HG02610 (cell line): ENCODE results near the gene KCNQ1OT1.

Experiments
- ATAC-seq: cut with Tn5 transposase; IDR thresholded peaks from one replicate; pipeline ENCODE4 v1.9.1; 2021; ENCODE audit warnings: mild to moderate bottlenecking, moderate library complexity; ENCODE audit not compliant: unreplicated experiment

KCNQ1OT1 gene

DNA sequence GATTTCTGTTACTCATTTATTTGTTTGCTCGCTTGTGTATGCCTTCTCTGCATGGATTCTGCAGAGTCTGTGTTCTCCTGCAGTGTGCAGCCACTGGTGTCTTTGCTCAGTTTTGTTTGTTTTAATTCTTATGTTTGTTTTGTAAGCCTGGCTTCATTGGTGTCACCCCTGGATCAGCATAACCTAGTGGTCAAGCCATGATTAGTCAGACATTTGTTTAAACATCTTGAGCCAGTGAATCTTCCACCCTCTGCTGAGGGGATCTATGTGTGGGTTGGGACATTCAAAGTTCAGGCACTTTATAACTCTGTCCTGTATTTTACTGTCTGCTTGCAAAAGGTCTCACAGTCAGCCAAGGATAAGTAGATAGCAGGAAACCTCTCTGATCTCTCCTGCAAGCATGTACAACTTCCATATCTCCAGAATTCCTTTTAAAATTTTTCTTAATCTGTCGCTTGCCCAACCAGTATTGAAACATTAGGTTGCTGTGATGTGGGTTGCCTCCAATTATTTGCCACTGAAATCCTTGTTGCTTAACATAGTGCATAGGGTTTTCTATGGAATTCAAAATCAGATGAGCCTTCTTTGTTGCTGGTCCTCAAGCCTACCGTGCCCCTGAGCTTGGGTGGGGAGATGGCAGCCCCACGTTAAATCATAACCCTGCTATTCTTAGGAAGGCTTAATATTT, 86.8 kb downstream of the KCNQ1OT1 start:
- no peak for ATAC-seq

DNA sequence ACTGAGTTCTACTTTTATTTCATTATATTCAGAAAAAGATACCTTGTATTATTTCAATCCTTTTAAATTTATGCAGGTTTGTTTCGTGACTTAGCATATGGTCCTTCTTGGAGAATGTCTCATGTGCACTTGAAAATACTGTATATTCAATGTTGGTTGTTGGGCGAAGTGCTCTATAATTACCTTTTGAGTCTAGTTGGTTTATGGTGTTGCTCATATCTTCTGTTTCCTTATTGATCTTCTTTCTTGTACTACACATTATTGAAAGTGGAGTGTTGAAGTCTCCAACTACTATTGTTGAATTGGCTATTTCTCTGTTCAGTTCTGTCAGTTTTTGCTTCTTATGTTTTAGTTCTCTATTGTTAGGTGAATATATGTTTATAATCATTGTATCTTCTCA, 90.4 kb downstream of the KCNQ1OT1 start:
- ATAC-seq, result no peak

DNA sequence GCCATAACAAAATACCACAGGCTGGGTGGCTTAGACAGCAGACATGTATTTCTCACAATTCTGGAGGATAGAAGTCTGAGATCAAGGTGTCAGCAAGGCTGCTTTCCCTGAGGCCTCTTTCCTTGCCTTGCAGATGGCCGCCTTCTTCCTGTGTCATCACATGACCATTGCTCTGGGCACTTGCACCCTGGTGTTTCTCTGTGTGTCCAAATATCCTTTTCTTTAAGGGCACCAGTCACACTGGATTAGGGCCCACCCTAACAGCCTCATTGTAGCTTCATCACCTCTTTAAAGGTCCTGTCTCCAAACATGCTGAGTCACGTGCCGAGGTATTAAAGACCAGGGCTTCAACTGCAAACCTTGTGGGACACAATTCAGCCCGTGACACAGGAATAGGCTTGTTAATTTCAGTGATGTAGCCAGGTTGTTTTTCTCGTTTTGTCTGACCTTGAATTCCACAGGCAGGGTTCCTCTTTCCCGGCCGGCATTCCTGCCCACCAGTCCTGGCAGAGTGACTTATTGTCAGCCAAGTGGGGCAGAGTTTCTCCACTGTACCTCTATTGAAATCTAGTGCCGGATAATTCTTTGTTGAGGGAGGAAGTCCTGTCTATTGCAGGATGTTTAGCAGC, 100.1 kb downstream of the KCNQ1OT1 start:
- no peak for ATAC-seq

DNA sequence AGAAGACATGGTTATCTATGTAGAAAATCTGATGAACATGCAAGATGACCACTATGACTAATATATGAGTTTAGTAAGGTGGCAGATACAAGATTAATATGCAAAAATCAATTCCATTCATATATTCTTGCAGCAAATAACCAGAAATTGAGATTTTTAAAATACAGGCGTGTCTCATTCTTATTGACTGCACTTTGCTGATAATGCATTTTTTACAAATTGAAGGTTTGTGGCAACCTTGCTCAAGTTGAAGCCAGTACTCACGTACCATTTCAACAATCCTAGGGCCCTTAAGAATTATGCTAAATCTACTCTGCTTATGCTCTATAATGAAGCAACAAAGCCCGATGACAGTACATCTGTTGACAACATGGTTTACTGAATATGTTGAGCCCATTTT, 104.6 kb downstream of the KCNQ1OT1 start:
- no peak for ATAC-seq

DNA sequence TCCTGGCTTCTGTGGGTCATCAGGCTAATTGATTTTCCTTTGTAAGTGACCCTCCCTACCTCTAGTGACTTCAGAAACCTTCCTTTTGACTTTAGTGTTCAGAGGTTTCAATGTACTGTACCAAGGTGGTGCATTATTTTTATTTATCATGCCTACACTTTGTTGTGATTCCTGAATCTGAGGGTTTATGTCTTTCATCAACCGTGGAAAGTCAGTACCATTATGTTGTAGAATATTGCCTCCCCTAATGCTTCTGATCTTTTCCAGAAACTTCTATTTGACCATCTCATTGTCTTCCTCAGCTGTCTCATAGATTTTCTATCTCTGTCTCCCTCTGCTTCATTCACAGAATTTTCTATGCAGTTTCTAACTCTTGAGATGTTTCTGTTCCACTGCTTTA, 105.5 kb downstream of the KCNQ1OT1 start:
- ATAC-seq, result no peak

DNA sequence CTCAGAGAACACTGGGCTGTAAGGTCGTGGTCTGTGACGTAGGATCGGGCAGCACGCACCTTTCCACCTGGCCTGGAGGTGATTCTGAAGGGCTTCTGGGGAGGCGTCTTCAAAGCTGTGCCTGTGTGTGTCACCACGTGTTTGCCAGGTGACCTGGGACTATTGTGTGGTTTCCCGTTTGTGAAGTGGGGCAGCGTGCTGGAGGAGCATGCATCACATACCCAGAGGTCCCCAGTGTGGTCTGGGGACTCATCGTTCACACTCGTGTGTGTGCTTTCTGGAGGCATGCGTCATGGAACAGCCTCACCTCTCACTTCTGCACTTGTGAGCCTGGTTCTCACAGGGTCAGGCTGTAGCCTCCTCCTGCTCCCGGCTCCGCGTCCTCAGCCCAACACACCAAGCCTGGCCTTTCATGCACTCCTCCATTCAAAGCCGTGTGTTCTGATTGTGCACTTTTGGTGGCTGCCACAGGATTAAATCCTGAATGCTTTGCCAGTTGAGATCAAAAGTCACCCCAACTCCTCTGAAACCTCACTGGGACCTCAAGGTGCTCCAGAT, 106.3 kb downstream of the KCNQ1OT1 start:
- ATAC-seq, result no peak

DNA sequence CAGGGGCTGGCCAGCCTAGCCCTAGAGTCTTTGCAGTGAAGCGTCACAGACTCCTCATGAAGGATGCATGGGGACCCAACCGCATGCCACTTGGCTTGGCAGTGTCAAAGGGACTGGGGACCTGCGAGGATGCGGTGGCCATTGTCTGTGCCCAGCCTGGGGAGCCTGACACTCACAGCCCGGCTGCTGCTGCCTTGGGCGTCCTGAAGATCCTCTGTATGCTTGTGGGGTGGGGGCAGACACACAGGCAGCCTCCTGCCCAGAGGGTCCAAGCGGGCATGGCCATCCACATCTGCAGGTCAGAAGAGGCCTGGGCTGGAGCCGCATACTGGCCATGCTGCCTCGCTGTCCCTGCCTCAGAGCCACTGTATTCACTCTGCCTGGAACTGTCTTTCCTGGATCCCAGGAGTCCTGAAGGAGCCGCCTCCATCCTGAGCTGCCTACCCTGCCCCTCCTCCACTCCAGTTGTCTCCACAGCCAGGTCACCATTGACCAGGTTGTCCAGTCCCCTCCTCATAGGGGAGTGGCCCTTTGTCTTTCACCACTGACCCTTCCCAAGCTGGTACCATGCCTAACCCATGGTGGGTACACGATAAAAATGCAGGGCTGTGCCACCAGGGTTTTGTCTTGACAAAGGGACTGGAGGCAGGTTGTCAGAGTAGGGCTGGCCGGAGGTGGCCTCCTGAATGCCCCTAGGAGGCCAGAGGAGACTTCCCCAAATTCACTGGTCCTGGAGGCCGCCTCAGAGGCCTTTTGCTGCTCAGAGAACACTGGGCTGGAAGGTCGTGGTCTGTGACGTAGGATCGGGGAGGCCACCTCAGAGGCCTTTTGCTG, 107.0 kb downstream of the KCNQ1OT1 start:
- ATAC-seq, result no peak

DNA sequence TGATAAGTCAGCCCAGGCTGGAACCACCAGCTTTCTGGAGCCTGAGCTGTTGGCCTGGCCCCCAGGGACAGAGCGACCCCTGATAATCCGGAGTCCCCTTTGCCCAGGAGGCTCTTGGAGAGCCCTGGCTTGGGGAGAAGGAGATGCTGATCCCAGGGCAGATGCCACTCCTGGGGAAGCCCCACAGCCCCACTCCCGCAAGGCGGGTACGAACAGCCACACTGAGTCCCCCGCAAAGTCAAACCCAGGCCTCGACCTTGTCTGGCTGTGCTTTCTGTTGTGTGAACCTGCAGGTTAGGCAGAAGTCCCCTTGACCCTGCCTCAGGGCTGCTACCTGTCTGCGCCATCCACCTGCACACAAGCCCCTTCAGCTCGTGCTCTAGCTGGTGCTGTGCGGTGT, 108.0 kb downstream of the KCNQ1OT1 start:
- ATAC-seq, result no peak

DNA sequence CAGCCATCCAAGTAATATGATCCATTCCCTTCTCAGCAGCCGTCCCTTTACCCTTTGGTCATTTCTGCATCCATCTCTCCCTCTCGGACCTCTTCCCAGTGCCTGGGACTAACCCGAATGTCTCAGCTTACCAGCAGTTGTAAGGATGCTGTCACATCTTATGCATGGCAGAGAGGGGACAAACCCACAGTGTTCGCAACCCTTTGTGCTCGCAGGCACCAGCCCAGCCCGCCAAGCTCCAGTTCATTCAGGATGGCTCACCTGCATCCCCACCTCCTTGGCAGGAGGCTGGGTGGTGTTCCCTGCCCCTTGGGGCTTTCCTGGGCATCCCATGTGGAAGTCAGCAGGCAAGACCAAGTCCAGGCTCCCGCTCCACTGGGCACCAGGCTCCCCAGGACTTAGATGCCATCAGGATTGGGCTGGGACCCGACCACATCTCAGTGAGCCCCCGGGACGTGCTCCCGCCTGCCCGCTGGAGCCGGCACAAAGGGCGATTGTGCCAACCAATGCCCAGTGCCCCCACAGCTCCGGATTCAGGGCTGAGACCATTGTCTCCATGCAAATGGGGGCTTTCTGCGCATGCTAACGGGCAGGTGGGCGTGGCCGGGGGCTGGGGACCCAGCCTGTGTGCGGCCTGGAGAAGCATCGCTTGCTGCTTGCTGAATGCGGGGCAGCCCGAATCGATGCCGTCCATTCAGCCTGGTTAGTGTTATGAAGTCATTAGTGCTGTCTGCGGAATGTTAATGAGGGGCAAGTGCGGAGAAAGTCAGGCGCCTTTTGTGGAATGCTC, 108.6 kb downstream of the KCNQ1OT1 start:
- no peak for ATAC-seq

DNA sequence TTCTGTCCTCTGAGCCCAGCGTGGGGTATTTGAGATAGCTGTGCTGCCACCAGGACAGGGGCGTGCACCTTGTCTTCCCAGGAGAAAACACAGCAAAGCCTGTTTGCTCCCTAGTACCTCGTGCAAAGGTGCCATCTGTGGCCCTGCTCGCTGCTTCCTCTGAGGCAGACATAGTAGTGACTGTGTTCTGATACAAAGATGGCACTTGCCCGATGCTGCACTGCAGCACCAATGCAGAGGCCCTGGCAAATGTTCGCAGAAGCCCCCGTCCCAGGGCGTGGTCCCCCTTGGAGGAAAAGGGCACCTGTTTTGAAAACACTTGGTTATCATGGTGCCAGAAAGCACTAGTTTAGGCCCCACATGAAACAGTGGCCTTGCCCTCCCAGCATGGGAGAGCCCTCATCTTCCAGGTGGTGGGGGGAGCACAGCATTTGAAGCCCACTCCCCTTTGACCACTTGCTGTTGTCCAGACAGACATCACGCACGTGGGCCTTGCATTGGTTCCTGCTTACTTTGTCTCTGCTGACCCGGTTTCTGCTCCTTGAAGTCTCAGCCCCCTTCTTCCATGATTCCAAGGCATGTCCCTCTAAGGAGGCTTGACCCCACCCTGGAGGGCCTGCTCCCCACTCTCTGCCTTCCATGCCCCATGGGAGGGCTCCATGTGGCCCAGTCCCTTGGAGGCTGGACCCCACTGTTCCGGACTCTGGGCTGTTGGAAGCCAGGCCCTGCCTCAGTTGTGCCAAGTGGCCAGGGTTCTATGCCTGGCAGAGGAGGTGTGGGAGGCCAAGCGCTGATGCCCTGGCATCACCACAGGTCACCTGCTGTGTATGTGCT, 109.4 kb downstream of the KCNQ1OT1 start:
- ATAC-seq, result no peak

DNA sequence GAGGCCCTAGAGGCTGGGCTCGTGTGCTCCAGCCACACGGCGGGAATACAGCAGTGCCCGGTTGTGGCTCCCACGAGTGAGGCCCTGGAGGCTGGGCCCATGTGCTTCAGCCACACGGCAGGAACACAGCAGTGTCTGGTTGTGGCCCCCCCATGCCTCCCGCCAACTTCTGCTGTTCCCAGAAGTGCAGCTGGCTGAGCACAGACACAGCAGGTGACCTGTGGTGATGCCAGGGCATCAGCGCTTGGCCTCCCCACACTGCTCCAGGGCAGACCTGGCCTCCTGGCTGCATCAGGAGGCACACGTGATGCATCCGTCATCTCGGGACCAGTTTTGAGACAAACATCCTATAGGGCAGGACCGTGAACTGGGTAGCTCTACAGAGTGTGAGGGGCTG, 110.3 kb downstream of the KCNQ1OT1 start:
- no peak for ATAC-seq

DNA sequence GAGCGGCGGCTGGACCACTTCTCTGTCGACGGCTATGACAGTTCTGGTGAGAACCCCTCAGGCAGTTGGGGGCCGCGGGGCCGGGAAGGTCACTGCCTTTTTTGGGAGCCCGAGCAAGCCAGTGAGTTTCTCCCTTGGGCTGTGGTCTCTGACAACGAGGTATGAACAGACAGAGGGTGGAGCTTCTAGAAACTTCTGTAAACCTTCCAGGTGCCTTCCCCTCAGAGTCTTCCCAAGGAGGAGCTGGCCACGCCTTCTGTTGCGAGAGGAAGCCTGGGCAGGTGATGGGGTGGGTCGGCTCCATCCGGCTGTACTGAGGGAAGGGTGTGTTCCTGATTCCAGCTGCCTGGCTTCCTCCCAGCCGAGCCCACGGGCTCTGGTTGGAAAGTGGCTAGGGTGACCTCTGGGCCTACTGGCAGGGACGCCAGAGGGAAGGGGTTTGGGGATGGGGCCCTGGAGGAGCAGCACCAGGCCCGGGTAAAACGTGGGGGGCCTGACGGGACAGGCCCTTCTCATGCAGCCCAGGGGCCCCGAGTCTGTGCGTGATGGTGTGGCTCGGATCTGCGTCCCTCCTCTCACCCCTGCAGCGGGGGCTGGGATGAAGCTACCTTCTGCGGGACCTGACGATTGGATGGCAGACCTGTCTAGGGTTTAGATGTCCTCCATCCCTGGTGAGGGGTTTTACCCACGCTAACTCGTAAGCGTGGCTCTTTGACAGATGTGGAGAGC, 110.8 kb downstream of the KCNQ1OT1 start:
- ATAC-seq, result no peak

DNA sequence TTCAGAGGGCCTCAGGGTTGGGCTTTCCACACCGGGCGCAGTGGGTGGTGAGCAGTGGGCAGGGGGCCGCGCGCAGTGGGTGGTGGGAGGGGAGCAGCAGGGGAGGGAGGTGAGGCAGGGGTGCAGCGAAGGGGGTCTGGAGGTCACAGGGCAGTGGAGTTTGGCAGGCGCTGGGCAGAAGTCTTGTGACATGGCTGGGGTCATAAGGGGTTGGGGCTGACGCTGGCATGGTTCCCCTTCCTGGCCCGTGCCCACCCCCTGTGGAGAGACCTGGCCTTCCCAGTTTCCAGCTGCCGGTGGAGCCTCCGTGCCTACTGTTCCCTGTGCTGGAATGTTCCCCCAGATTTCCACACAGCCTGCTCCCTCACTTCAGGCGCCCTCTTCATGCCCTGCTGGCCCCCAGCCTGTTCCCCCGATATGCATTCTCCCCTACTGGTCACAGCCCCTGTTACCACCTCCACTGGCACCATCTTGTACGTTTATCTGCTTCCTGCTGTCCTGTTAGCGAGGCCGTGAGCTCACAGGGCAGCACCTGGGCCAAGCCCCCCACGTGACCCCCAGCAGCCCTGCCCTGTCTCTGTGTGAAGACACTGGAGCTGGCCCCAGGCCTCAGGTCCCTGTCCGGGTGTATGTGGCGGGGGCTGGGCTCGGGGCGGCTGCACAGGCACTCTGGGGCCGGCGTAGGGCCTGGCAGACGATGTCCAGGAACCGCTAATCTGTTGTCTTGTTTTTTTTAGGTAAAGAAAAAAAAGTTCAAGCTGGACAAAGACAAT, 111.6 kb downstream of the KCNQ1OT1 start:
- no peak for ATAC-seq

DNA sequence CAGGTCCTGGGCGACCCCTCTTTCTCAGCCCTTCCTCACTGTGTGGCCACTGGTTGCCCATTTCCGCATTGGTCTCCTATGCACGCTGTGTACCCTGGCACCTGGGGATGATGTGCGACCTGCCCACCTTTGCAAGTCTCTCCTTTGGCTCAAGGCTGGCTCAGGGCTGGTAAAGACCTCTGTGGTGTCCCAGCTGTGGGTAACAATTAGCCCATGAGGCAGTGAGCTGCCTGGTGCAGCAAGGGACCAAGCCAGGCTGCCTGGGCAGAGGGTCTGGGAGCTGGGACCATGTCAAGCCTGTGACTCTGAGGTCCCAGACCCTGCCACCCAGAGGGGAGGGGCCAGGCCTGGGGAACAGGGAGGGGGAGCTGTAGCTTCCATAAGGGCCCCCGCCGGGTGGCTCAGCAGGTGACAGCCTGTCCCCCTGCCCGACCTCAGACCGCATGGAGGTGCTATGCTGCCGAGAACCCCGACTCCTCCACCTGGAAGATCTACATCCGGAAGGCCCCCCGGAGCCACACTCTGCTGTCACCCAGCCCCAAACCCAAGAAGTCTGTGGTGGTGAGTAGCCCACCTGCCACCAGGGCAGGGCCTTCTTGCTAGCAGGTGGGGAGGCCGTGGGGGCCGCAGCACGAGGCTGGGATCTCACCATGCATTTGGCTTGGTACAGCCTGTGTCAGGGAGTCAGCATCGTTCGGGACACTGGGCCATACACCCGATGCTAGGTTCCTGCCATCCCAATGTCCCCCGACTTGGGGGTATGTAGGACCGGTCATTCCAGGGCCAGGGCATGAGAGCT, 112.5 kb downstream of the KCNQ1OT1 start:
- ATAC-seq, result no peak

DNA sequence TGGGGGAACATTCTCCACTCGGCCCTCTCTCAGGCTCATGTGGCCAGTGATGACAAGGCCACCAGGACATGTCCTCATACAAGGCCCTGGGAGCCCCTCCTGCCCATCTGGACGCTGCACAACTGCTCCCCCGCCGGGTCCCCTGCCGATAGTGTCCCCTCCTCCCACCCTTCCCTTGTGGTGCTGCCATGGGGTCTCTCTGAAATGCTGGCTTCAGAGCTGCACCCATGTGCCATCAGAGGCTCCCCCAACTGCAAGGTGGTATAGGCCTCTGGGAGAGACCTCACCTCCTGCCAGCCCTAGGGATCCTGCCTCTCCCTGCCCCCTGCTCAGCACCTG, 113.0 kb downstream of the KCNQ1OT1 start:
- no peak for ATAC-seq

DNA sequence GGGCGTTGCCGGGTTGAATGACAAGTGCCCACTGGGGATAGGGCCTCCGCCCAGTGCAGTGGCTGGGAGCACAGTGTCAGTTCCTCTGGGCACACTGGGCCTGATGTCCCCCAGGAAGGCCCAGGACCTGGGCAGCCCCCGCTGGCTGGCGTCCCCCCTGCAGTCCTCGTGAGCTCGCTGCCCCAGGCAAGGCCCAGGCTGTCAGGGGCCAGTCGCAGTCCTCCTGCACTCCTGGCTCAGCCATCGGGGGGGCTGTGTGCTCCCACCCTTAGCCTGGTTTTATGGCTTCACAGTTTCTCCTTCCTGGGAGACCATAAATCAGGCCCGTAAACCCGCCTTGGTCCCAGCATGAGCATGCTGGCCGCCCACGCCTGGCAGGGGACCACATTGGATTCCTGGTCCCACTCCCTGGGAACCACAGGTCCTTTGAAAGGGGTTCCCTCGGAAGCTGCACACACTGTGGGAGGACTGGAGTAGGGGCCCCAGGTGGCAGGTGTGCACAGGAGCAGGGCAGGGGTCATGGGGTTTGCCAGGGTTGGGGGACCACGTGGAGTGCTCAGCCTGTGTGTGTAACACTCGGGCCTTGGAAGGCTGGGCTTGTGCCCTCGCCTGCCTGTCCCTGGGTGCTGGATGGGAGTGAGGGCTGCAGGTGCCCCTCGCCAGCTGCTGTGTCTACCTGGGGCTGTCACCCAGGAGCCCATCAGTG, 113.6 kb downstream of the KCNQ1OT1 start:
- no peak for ATAC-seq

DNA sequence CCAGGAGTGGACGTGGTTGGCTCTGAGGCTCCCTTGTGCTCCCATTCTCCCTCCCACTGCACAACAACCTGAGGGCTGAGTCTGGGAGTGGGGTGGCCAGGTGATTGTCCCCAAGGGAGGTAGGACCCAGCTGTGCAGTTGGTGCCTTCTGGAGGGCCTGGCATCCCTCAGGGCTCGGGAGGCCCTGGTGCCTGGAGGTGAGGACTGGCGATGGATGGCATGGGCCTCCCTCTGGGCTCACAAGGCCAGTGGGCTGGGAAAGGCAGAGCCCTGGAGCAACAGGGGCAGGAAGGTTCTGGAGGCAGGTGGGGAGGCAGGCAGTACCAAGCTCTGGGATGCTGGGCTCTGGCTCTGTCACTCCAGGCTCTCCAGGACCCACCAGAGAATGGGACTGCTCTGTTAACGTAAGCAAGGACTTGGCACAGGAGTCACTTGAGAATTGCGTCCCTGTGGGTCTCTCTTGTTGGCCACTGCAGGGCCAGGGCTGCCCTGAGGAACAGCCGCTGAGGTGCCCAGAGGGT, 114.2 kb downstream of the KCNQ1OT1 start:
- no peak for ATAC-seq
